BLaER1 (cell line): ENCODE data around the gene CAB39L.

Source experiments
- H3K27ac ChIP-seq: shearing (Covaris generic); formaldehyde crosslinking; 2 replicates; pipeline ENCODE4 v1.8.1; 2022
- H3K27me3 ChIP-seq: shearing (Covaris generic); formaldehyde crosslinking; 2 replicates; pipeline ENCODE4 v1.8.1; 2022
- H3K36me3 ChIP-seq: shearing (Covaris generic); formaldehyde crosslinking; 2 replicates; pipeline ENCODE4 v1.8.1; 2022
- H3K4me1 ChIP-seq: shearing (Covaris generic); formaldehyde crosslinking; 2 replicates; pipeline ENCODE4 v1.8.1; 2022
- H3K4me2 ChIP-seq: shearing (Covaris generic); formaldehyde crosslinking; 2 replicates; pipeline ENCODE4 v1.8.1; 2022
- H3K4me3 ChIP-seq: shearing (Covaris generic); formaldehyde crosslinking; 2 replicates; pipeline ENCODE4 v1.8.1; 2022
- H3K9ac ChIP-seq: shearing (Covaris generic); formaldehyde crosslinking; 2 replicates; pipeline ENCODE4 v1.8.1; 2022
- H3K9me3 ChIP-seq: shearing (Covaris generic); formaldehyde crosslinking; 2 replicates; pipeline ENCODE4 v1.8.1; 2022
- H4K20me1 ChIP-seq: shearing (Covaris generic); formaldehyde crosslinking; 2 replicates; pipeline ENCODE4 v1.8.1; 2022
- Cebpa-rat ChIP-seq: shearing (Covaris generic); IDR thresholded peaks from 2 replicates; pipeline ENCODE4 v1.8.1; 2022

The CAB39L gene

GRCh38 chr13:49373716-49374115 is 70.1 kb downstream of the CAB39L start:
- H3K4me1 ChIP-seq, result peaks cover 27% of the 10 kb centered on the region
- no peak overlapping the region for H3K9ac ChIP-seq
- no peaks in the 10 kb centered on the region for H3K9me3 ChIP-seq
- no peaks in the 10 kb centered on the region for H3K27me3 ChIP-seq
- no peaks in the 10 kb centered on the region for H3K36me3 ChIP-seq
- no peaks in the 10 kb centered on the region for H4K20me1 ChIP-seq
- H3K4me3 ChIP-seq, result no peak overlapping the region
- H3K27ac ChIP-seq, result no peak overlapping the region
- no peak for TF ChIP-seq Cebpa-rat
- no peak overlapping the region for H3K4me2 ChIP-seq

DNA sequence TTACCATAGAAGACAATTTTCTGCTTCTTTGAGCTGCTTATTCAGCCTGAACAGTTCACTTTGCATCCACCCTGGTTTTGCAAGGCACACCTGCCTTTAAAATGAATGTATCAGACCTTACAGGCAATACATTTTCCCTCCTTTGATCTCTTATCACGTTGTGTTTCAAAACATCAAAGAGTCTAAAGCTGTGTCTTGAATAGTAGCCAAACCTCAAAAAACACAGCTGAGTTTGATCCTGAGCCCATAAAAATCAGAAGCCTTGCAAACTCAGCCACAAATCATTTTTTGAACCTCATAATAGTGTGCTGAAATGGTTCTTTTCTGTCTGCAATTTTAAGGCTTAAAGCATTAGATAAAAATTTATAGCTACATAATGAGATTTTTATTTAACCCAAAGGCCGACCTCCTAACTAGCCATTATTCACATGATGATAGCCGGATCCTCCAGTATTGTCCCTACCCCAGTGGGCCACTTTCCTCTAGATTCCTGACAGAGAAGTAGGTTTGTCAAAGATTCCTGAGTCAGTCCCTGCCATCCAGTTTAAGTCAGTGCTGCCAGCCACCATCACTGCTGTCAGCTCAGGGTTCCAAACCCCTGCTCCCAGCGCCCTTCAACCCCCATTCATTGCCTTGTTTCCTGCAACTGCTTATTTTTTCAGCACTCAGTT is 71.8 kb downstream of the CAB39L start:
- Histone ChIP-seq H3K9me3 (no peaks in the 10 kb centered on the region), H3K9ac (no peak overlapping the region), H4K20me1 (no peaks in the 10 kb centered on the region), H3K27ac (no peak overlapping the region), H3K4me2 (peak overlapping the region; percentile 40), H3K36me3 (no peaks in the 10 kb centered on the region), H3K4me1 (peaks cover 27% of the 10 kb centered on the region), H3K4me3 (no peak overlapping the region), H3K27me3 (no peaks in the 10 kb centered on the region)
- no peak for TF ChIP-seq Cebpa-rat

GRCh38 chr13:49370371-49370770 is 73.5 kb downstream of the CAB39L start:
- no peak overlapping the region for H3K9ac ChIP-seq
- TF ChIP-seq Cebpa-rat, result no peak
- no peak overlapping the region for H3K27ac ChIP-seq
- 0 out of 2 replicates have a peak, but pooled peaks cover under 1% of the 10 kb centered on the region for H3K9me3 ChIP-seq
- no peaks in the 10 kb centered on the region for H3K27me3 ChIP-seq
- H3K4me2 ChIP-seq, result no peak overlapping the region
- H3K4me1 ChIP-seq, result peaks cover 27% of the 10 kb centered on the region
- H3K4me3 ChIP-seq, result no peak overlapping the region
- no peaks in the 10 kb centered on the region for H3K36me3 ChIP-seq
- no peaks in the 10 kb centered on the region for H4K20me1 ChIP-seq

- H3K27me3 ChIP-seq, result no peaks in the 10 kb centered on the region
- no peak overlapping the region for H3K9ac ChIP-seq
- 0 out of 2 replicates have a peak, but pooled peaks cover 6% of the 10 kb centered on the region for H3K9me3 ChIP-seq
- no peaks in the 10 kb centered on the region for H3K36me3 ChIP-seq
- no peak overlapping the region for H3K27ac ChIP-seq
- no peak overlapping the region for H3K4me2 ChIP-seq
- H4K20me1 ChIP-seq, result no peaks in the 10 kb centered on the region
- peaks cover 22% of the 10 kb centered on the region for H3K4me1 ChIP-seq
- no peak for TF ChIP-seq Cebpa-rat
- H3K4me3 ChIP-seq, result no peak overlapping the region
Observed at GRCh38 chr13:49369866-49370265, 74.0 kb downstream of the CAB39L start.

- H4K20me1 ChIP-seq, result no peaks in the 10 kb centered on the region
- no peak overlapping the region for H3K27ac ChIP-seq
- peaks cover 16% of the 10 kb centered on the region for H3K4me1 ChIP-seq
- TF ChIP-seq Cebpa-rat, result no peak
- no peak overlapping the region for H3K4me3 ChIP-seq
- no peaks in the 10 kb centered on the region for H3K27me3 ChIP-seq
- peaks cover 15% of the 10 kb centered on the region for H3K9me3 ChIP-seq
- no peaks in the 10 kb centered on the region; the same call in 1 of the 2 replicates for H3K36me3 ChIP-seq
- H3K4me2 ChIP-seq, result no peak overlapping the region
- no peak overlapping the region for H3K9ac ChIP-seq
Observed at GRCh38 chr13:49368688-49369087, 75.2 kb downstream of the CAB39L start.

DNA sequence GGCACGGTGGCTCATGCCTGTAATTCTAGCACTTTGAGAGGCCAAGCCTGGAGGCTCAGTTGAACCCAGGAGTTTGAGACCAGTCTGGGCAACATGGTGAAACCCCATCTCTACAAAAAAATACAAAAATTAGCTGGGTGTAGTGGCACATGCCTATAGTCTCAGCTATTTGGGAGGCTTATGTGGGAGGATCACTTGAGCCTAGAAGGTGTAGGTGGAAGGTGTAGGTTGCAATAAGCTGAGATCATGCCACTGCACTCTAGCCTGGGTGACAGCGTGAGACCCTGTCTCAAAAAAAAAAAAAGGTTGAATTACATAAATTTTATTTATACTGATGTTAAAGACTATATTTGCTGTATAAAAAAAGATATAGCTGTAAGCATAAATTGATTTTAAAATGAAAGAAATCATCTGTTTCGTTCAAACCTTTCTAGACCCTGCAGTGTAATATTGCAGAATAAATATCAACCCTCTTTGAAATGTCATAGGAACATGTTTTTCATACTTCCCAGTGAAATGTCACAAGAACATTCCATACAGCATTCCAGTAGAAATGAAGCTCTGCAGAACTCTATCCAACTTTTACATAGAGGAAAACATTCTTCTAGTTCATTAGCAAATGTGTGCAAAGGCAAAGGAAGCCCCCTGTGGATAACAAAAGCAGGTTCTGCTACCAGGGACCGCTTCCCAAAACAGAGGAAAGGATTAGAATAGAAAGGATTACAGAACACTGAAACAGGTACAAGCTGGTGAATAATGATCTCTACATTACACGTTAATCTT is 76.0 kb downstream of the CAB39L start:
- Histone ChIP-seq H3K4me1 (peaks cover 15% of the 10 kb centered on the region), H3K9ac (no peak overlapping the region), H3K36me3 (no peaks in the 10 kb centered on the region; the same call in 1 of the 2 replicates), H3K4me2 (no peak overlapping the region), H3K4me3 (no peak overlapping the region), H3K27ac (no peak overlapping the region), H4K20me1 (no peaks in the 10 kb centered on the region), H3K27me3 (no peaks in the 10 kb centered on the region), H3K9me3 (peaks cover 21% of the 10 kb centered on the region)
- no peak for TF ChIP-seq Cebpa-rat

DNA sequence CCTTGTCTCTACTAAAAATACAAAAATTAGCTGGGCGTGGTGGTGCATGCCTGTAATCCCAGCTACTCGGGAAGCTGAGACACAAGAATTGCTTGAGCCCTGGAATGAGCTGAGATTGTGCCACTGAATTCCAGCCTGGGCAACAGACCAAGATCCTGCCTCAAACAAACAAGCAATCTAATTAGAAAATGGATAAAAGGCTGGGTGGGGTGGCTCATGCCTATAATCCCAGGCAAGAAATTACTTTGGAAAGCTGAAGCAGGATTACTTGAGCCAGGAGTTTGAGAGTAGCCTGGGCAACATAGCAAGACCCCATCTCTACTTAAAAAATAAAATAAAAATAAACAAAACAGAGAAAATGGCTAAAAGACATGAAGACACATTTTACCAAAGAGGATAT is 77.0 kb downstream of the CAB39L start:
- Histone ChIP-seq H3K9me3 (peaks cover 23% of the 10 kb centered on the region), H3K36me3 (no peaks in the 10 kb centered on the region; the same call in 1 of the 2 replicates), H3K4me1 (peaks cover 5% of the 10 kb centered on the region), H3K27me3 (no peaks in the 10 kb centered on the region), H3K4me2 (no peak overlapping the region), H4K20me1 (no peaks in the 10 kb centered on the region), H3K9ac (no peak overlapping the region), H3K27ac (no peak overlapping the region), H3K4me3 (no peak overlapping the region)
- no peak for TF ChIP-seq Cebpa-rat

DNA sequence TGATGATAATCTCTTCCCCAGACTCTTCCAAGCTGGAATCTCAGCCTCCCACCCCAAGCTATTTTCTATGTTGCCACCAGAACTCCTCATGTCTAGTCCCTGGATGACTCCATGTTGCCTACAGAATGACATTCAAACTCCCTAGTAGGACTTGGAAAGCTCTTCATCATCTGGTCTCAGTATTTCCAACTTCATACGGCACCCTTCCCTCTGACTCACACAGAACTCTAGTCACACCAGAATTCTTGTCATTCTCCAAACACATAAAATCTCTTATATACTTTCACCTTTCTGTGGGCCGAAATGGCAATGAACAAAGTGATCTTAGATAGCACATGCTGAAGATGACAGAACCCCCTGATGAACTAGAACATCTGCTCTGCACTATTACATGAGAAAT is 86.2 kb downstream of the CAB39L start:
- H3K4me1 ChIP-seq, result peaks cover 7% of the 10 kb centered on the region
- H3K36me3 ChIP-seq, result peaks cover 11% of the 10 kb centered on the region; the same call in 1 of the 2 replicates
- no peak for TF ChIP-seq Cebpa-rat
- H3K27ac ChIP-seq, result no peak overlapping the region
- H3K27me3 ChIP-seq, result no peaks in the 10 kb centered on the region
- H3K4me2 ChIP-seq, result no peak overlapping the region
- H4K20me1 ChIP-seq, result no peaks in the 10 kb centered on the region
- H3K9ac ChIP-seq, result no peak overlapping the region
- peaks cover 7% of the 10 kb centered on the region; the same call in 1 of the 2 replicates for H3K9me3 ChIP-seq
- no peak overlapping the region for H3K4me3 ChIP-seq

GRCh38 chr13:49356223-49356622 is 87.6 kb downstream of the CAB39L start:
- H3K27ac ChIP-seq, result no peak overlapping the region
- no peak overlapping the region for H3K4me2 ChIP-seq
- H3K9me3 ChIP-seq, result peaks cover 7% of the 10 kb centered on the region; the same call in 1 of the 2 replicates
- H4K20me1 ChIP-seq, result no peaks in the 10 kb centered on the region
- H3K4me1 ChIP-seq, result peaks cover 7% of the 10 kb centered on the region
- H3K36me3 ChIP-seq, result peaks cover 11% of the 10 kb centered on the region; the same call in 1 of the 2 replicates
- no peak overlapping the region for H3K9ac ChIP-seq
- H3K4me3 ChIP-seq, result no peak overlapping the region
- no peak for TF ChIP-seq Cebpa-rat
- H3K27me3 ChIP-seq, result no peaks in the 10 kb centered on the region

DNA sequence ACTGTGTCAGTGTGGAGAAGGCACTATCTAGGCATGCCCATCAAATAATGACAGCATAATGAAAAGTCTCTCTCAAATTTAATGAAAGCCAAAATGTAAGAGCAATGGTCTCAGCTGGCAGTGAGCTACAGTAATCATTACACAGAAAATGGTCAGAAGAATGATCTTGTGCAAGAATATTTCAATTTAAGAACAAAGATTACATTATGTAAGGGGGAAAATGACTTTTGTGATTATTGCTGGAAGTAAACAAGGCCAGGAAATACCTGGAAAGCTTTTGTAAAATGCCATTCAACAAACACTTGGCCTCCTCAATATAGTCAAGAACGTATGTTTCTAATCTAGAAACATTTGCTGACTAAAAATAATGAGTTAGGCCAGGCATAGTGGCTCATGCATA is 89.1 kb downstream of the CAB39L start:
- Histone ChIP-seq H3K36me3 (peaks cover 11% of the 10 kb centered on the region; the same call in 1 of the 2 replicates), H3K9ac (no peak overlapping the region), H3K27ac (no peak overlapping the region), H3K4me1 (peaks cover 7% of the 10 kb centered on the region), H3K4me3 (no peak overlapping the region), H3K9me3 (peaks cover 7% of the 10 kb centered on the region; the same call in 1 of the 2 replicates), H3K4me2 (no peak overlapping the region), H3K27me3 (no peaks in the 10 kb centered on the region), H4K20me1 (no peaks in the 10 kb centered on the region)
- no peak for TF ChIP-seq Cebpa-rat
